ENCODE data around the gene GTF2IRD1.
A peak's percentile ranks its signal among the peaks of the same experiment; 100 is the strongest.

DNA sequence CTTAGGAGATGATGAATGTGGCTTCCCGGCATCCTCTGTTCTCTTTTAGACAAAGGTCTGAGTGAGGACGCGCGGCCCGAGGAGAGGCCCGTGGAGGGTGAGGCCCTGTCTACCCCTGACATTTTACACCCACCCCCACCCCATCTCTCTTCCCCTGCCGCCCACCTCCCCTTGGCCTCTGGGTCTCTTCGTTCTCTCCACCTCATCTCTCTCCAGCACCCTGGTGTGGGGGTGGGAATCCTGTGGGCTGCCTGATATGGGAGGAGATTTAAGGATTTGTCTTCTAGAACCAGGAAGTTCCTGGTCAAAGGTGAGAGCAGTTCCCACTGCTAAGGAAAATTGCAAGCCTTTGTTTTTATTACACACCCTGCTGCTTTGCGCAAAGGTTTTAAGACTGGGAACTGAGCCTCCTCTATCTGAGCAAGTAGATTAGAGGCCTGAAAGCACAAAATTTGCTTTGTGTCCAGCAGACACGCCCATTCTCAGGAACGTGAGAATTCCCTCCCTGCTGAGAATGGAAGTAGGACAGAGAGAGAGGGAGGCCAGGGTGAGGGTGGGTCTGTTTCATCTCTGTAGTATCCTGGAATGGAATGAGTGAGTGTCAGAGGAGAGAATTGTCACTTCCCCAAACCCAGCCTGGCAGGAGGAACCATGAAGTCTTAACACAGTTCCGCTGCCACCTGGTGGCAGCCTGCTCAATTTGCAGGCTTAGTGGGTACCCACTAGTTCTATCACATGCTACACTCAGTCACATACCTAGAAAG, 91.2 kb downstream of the GTF2IRD1 start:
- TF ChIP-seq, protein P1, sequence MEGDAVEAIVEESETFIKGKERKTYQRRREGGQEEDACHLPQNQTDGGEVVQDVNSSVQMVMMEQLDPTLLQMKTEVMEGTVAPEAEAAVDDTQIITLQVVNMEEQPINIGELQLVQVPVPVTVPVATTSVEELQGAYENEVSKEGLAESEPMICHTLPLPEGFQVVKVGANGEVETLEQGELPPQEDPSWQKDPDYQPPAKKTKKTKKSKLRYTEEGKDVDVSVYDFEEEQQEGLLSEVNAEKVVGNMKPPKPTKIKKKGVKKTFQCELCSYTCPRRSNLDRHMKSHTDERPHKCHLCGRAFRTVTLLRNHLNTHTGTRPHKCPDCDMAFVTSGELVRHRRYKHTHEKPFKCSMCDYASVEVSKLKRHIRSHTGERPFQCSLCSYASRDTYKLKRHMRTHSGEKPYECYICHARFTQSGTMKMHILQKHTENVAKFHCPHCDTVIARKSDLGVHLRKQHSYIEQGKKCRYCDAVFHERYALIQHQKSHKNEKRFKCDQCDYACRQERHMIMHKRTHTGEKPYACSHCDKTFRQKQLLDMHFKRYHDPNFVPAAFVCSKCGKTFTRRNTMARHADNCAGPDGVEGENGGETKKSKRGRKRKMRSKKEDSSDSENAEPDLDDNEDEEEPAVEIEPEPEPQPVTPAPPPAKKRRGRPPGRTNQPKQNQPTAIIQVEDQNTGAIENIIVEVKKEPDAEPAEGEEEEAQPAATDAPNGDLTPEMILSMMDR (IDR thresholded peaks at IDR 0.05) = peak in 4 of 6 experiments; percentile 38 to 78 (median 72)
- TF ChIP-seq POLR2A (IDR thresholded peaks at IDR 0.05) = no peak

All from Peyer's patch (tissue), 4 donors.